GM12872 (cell line): ENCODE results near the gene PA2G4.

ENCODE experiments used
- CTCF ChIP-seq: IDR thresholded peaks from 3 replicates; pipeline ENCODE4 v1.5.1; 2011; ENCODE audit warnings: low read depth, mild to moderate bottlenecking, low read length, moderate library complexity; ENCODE audit not compliant: insufficient read depth

Gene PA2G4

GRCh38 chr12:56104109-56104814 is at the start of gene PA2G4:
PA2G4 (plus strand) TSS chr12:56104559; CDS start chr12:56104738, 179 bp downstream.
- TF ChIP-seq CTCF, result no peak

GRCh38 chr12:56061982-56062381 is 42.4 kb upstream of the PA2G4 start:
- no peak for TF ChIP-seq CTCF

- no peak for TF ChIP-seq CTCF
Observed at GRCh38 chr12:56062996-56063395, 41.4 kb upstream of the PA2G4 start.

- TF ChIP-seq CTCF, result no peak
Observed at GRCh38 chr12:56071648-56072047, 32.7 kb upstream of the PA2G4 start.

- no peak for TF ChIP-seq CTCF
Observed at GRCh38 chr12:56074396-56074795, 30.0 kb upstream of the PA2G4 start.

GRCh38 chr12:56078427-56078826 is 25.9 kb upstream of the PA2G4 start:
- no peak for TF ChIP-seq CTCF

GRCh38 chr12:56078931-56079722 is 25.2 kb upstream of the PA2G4 start:
- peak; percentile 59 for TF ChIP-seq CTCF
